ENCODE measurements around the gene CHDH.

- TF ChIP-seq POLR2A (IDR thresholded peaks at IDR 0.05; ENCODE audit: low read length) (no peak), RCOR1 (IDR thresholded peaks at IDR 0.05; ENCODE audit: low read depth, low read length) (no peak)
- TF ChIP-seq, protein P1, sequence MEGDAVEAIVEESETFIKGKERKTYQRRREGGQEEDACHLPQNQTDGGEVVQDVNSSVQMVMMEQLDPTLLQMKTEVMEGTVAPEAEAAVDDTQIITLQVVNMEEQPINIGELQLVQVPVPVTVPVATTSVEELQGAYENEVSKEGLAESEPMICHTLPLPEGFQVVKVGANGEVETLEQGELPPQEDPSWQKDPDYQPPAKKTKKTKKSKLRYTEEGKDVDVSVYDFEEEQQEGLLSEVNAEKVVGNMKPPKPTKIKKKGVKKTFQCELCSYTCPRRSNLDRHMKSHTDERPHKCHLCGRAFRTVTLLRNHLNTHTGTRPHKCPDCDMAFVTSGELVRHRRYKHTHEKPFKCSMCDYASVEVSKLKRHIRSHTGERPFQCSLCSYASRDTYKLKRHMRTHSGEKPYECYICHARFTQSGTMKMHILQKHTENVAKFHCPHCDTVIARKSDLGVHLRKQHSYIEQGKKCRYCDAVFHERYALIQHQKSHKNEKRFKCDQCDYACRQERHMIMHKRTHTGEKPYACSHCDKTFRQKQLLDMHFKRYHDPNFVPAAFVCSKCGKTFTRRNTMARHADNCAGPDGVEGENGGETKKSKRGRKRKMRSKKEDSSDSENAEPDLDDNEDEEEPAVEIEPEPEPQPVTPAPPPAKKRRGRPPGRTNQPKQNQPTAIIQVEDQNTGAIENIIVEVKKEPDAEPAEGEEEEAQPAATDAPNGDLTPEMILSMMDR (IDR thresholded peaks at IDR 0.05) = no peak
Observed at GRCh38 chr3:53846851-53847155, 584 bp upstream of the CHDH start.

Data from A549 (cell line).